ENCODE measurements around the gene NEBL.

The NEBL gene

GRCh38 chr10:20903635-20904390 is 6.7 kb upstream of the NEBL start:
- no peak for DNase-seq (ENCODE audit: low read depth in 3 of 3)

GRCh38 chr10:20901110-20901509 is 4.0 kb upstream of the NEBL start:
- no peak for DNase-seq (ENCODE audit: low read depth in 3 of 3)

- DNase-seq (ENCODE audit: low read depth in 3 of 3): no peak
Observed at GRCh38 chr10:20898866-20899535, 1.9 kb upstream of the NEBL start.

GRCh38 chr10:20893297-20893696 is 3.8 kb downstream of the NEBL start:
- no peak for DNase-seq (ENCODE audit: low read depth in 3 of 3)

- no peak for DNase-seq (ENCODE audit: low read depth in 3 of 3)
Observed at GRCh38 chr10:20892796-20893195, 4.3 kb downstream of the NEBL start.

- DNase-seq (ENCODE audit: low read depth in 3 of 3): no peak
Observed at GRCh38 chr10:20892011-20892585, 5.0 kb downstream of the NEBL start.

- DNase-seq (ENCODE audit: low read depth in 3 of 3): no peak
Observed at GRCh38 chr10:20891338-20891714, 5.8 kb downstream of the NEBL start.

- DNase-seq (ENCODE audit: low read depth in 3 of 3): no peak
Observed at GRCh38 chr10:20890491-20891337, 6.4 kb downstream of the NEBL start.

- DNase-seq (ENCODE audit: low read depth in 3 of 3): no peak
Observed at GRCh38 chr10:20890009-20890408, 7.1 kb downstream of the NEBL start.

GRCh38 chr10:20888620-20889330 is 8.3 kb downstream of the NEBL start:
- DNase-seq (ENCODE audit: low read depth in 3 of 3): no peak

- no peak for DNase-seq (ENCODE audit: low read depth in 3 of 3)
Observed at GRCh38 chr10:20887706-20888555, 9.2 kb downstream of the NEBL start.

- no peak for DNase-seq (ENCODE audit: low read depth in 3 of 3)
Observed at GRCh38 chr10:20885678-20886077, 11.4 kb downstream of the NEBL start.

- DNase-seq (ENCODE audit: low read depth in 3 of 3): no peak
Observed at GRCh38 chr10:20883552-20883951, 13.6 kb downstream of the NEBL start.

GRCh38 chr10:20882091-20882490 is 15.0 kb downstream of the NEBL start:
- DNase-seq (ENCODE audit: low read depth in 3 of 3): no peak

GRCh38 chr10:20879136-20879535 is 18.0 kb downstream of the NEBL start:
- DNase-seq (ENCODE audit: low read depth in 3 of 3): no peak

GRCh38 chr10:20877986-20878983 is 18.8 kb downstream of the NEBL start:
- no peak for DNase-seq (ENCODE audit: low read depth in 3 of 3)

GRCh38 chr10:20877554-20877953 is 19.6 kb downstream of the NEBL start:
- no peak for DNase-seq (ENCODE audit: low read depth in 3 of 3)

GRCh38 chr10:20874261-20874660 is 22.9 kb downstream of the NEBL start:
- DNase-seq (ENCODE audit: low read depth in 3 of 3): no peak

- DNase-seq (ENCODE audit: low read depth in 3 of 3): no peak
Observed at GRCh38 chr10:20871970-20872369, 25.1 kb downstream of the NEBL start.

Data from stimulated activated CD4-positive, alpha-beta T cell treated with anti-CD3 and anti-CD28 coated beads, TNF-alpha, amount 100 ng/mL, for 4 hours (primary cell).